ENCODE measurements around the gene FBXO5. TPM values are rescaled to one million over a fixed set of nuclear protein-coding genes. Genes with fewer than 3 reads are reported as not detected.
A peak's percentile ranks its signal among the peaks of the same experiment; 100 is the strongest.
"Not testable (repeated sequence)": the region's sequence is repeated elsewhere in the genome, so short reads cannot be mapped to it uniquely, and the experiment has no call there.

Gene FBXO5
- total RNA-seq, 1 donor from 2014 or later = 13.7 TPM

DNA sequence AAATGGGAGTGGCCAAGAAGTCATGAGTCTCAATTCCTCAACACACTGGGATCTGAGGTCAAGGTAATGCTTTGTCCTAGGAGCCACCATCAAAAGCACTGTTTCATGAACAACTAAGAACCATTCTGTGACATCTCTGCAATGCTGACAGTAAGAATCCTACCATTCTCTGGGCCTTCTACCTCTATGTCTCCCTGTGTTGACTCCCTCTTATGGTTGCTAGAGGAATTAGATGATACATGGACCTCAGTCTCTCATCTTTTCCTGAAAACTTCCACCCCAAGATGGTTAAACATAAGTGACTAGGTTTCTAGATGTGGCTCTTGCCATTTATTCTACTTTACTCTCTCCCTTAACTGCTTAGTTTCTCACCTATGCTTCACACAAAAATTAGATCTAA is 10.6 kb upstream of the FBXO5 start:
- DNase-seq (ENCODE audit: low spot score) = no peak

DNA sequence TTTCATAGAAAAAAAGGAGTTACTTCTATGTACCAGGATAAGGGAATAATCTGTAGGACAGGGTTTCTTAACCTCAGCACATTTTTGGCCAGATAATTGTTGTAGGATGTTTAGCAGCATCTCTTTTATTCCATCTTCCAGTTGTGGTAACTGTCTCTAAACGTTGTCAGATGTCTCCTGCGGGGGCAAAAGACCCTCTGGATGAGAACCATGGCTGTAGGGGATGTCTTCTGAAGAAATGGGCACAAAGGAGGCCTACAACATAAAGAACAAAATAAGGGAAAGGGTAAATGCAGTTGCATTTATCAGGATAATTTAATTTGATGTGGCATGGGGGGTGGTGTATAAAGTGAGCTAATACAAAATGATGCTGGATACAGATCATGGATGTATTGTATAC is 4.1 kb upstream of the FBXO5 start:
- DNase-seq (ENCODE audit: low spot score) = no peak

DNA sequence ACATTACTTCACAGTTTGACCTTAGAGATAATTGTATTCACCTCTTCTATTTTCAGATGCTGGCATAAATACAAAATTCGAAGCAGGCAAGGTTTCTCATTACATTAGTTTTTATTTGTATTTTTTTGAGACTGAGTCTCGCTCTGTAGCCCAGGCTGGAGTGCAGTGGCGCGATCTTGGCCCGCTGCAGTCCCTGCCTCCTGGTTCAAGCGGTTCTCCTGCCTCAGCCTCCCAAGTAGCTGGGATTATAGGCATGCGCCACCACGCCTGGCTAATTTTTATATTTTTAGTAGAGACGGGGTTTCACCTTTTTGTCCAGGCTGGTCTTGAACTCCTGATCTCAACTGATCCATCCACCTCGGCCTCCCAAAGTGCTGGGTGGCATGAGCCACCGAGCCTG is 2.5 kb upstream of the FBXO5 start:
- DNase-seq (ENCODE audit: low spot score) = not testable (repeated sequence)

DNA sequence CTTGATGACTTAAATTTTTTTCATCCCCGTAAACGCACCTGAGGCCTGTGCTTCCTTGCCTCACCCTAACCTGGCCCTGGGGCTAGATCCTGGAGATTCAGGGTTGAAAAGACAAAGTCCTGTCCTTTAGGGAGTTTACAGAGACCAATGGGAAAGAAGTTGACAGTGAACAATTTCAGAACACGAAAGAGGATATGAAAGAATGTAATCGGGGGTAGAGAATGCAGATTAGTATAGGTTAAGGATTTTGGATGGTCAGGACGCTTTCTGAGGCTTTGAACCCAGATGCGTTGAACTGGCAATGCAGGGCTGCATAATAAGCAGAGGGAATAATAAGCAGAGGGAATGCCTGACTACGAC is 1.7 kb upstream of the FBXO5 start:
- peak; percentile 8 for DNase-seq (ENCODE audit: low spot score)

- DNase-seq (ENCODE audit: low spot score) = peak; percentile 84
Observed at GRCh38 chr6:152983637-152984512, 1.0 kb upstream of the FBXO5 start.

DNA sequence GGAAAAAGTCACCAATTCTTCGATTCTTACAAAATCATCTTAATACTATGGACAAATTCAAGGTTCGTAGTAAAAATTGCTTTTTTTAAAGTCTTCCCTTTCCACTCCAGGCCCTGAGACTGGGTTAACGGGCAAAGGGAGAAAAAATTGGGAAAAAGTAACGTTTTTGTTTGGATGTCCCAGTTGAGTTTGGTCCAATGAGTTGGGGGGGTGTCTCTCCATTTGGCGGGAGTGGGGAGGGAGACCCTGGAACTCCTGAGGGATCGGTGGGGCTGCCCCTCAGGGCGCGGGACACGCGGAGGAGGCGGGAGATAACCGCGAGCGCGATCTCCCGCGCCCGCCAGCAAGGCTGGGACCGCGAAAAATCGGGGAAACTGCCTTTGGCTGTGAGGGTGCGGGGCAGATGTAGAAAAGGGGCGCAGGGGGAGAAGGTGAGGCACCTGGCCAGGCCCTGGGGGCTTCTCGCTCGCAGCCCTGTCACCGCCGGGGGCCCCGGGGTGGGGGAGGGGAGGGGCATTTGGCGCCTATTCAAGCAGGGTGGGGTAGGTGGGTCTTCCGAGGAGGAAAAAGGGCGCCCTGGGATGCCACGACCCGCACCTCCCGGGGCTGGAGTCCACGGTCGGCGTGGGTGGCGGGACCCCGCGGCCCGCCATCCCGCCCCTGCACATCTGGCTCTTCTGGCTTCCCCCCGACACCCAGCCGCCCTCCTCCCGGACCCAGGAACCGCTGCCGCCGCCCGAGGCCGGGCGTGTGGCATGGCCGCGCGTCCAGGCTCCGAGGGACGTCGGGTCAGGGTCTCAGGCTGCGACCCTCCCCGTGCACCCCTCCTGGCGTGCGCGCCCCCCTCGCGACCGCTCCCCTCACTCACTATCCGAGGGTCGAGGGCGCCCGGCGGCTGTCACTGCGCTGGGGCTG is 595 bp downstream of the FBXO5 start:
- no peak for DNase-seq (ENCODE audit: low spot score)

GRCh38 chr6:152981219-152981618 is 1.6 kb downstream of the FBXO5 start:
- no peak for DNase-seq (ENCODE audit: low spot score)

- DNase-seq (ENCODE audit: low spot score) = no peak
Observed at GRCh38 chr6:152980656-152981055, 2.2 kb downstream of the FBXO5 start.

DNA sequence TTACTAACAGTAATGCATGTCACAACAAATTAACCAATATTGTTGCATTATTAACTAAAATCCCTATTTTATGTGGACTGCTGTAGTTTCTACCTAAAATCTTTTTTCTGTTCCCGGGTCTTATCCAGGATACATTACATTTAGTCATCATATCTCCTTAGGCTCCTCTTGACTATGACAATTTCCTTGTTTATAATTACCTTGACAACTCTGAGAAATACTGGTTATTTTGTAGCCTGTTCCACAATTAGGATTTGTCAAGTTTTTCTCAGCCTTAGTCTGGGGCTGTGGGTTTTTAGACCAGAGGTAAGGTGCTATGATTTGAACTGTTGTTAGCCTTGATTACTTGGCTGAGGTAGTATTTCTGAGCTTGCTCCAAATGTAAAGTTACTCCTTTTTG is 3.7 kb downstream of the FBXO5 start:
- DNase-seq (ENCODE audit: low spot score) = no peak

- no peak for DNase-seq (ENCODE audit: low spot score)
Observed at GRCh38 chr6:152978058-152978457, 4.8 kb downstream of the FBXO5 start.

GRCh38 chr6:152977556-152977955 is 5.3 kb downstream of the FBXO5 start:
- no peak for DNase-seq (ENCODE audit: low spot score)

- no peak for DNase-seq (ENCODE audit: low spot score)
Observed at GRCh38 chr6:152976749-152977148, 6.1 kb downstream of the FBXO5 start.

DNA sequence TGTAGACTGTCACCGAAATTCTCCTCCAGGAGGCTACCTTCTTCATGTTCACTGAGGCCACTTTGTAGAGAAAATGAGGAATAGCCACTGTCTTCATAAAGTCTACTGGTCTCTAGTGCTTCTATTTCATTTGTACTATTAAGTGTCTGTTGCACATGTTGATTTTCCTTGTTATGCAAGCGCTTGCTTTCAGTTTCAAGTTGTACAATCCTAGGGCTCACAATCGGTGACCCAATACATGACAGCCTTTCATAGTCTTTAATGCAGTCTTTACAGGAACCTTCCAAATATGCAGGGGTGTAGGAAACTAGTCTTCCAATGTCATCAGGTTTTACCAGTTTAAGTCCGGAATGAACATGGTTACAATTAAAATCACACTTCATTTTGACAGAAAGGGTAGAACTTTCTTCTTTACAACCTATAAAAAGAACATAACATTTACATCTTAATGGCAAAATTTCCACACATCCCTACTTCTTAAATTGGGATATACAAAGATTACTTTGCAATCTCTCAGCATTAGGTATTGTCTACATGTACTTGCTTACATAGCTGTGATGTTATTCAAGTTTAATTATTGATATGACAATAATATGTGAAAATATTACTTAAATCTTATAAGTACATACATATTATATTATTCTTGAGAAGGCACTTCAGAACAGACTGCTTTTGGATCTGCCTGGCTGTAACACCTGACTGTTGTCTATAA is 7.5 kb downstream of the FBXO5 start:
- DNase-seq (ENCODE audit: low spot score) = no peak

DNA sequence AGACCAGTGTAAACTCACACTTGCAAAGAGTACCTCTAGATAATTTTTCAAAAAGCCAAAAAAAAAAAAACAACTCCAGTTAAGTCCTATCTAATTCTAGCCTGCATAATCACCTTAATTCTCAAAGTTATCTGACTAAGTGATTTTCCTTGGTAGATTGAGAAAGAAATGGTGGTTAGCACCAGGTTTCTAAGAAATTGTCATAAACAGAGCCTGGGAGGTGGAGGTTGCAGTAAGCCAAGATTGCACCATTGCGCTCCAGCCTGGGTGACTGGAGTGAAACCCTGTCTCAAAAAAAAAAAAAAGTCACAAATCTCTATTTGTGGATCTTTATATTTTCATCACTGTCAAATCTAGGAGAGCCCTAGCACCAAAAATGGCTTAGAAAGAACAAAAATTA is 8.9 kb downstream of the FBXO5 start:
- DNase-seq (ENCODE audit: low spot score) = no peak

DNA sequence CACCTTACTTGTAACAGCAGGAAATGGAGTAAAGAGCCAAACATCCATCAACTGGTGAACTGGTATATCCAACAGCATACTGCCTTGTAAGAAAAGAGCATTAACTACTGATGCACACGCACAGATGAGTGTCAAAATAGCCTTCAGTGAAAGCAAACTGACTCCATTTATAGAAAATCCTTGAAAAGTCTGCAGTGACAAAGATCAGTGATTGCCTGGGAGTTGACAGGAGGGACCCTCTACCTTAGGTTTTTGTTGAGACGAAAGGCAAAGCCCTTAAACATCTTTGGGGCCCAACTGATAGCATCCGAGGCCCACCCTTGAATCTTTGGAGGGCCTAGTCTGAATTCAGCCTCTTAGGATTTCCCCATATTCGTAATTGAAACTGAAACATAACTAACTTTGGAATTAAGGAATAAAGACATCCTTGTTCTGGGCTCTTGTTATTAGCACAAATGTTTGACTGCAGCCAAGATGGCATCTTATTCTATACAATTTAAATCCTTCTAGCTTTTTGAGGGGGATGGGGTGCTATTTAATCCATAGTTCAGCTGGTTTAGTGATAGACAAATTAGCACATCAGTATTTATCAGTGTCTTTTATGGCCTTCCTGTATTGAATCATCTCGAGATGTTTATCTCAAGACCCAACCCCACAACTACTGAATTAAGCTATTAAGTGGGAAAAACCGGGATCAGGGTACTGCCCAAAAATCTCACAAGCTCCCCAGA is 13.0 kb downstream of the FBXO5 start:
- DNase-seq (ENCODE audit: low spot score) = no peak

GRCh38 chr6:152966168-152966894 is 16.5 kb downstream of the FBXO5 start:
- not testable (repeated sequence) for DNase-seq (ENCODE audit: low spot score)

DNA sequence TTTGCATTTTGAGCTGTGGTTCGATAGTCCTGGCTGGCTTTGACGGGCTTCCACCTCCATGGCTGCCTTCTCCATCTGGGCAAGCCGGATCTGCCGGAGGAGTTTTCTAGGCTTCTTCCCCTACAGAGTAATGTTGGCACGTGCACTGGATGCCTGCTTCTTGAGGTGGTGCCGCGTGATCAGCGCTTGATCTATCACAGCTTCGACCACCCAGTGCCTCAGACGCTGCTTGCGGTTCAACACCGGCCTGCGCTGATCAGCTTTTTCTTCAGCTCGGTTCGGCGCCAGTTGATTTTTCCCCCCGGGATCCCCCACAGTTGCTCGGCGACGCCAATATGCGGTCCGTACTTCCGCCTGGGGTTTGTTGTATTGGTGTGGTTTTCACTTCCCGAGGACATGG is 23.5 kb downstream of the FBXO5 start:
- no peak for DNase-seq (ENCODE audit: low spot score)

DNA sequence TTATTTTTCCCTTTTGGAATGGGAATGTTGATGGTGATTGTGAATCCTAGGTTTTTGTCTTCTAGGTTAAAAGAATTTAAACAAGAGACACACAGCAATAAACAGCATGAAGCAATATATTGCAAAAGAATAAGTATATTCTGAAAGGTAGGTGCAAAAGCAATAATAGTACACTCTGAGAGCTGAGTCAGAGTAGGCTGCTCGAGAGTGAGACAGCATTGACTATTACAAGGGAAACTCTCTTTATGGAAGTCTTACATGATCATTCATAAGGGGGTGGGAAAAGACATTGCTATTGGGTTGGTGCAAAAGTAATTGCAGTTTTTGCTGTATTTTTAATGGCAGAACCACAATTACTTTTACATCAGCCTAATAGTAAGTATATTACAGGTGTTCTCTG is 25.0 kb downstream of the FBXO5 start:
- no peak for DNase-seq (ENCODE audit: low spot score)

GRCh38 chr6:152954443-152954842 is 28.4 kb downstream of the FBXO5 start:
- no peak for DNase-seq (ENCODE audit: low spot score)

- DNase-seq (ENCODE audit: low spot score) = peak; percentile 13
Observed at GRCh38 chr6:152952866-152953509, 29.9 kb downstream of the FBXO5 start.

Data from umbilical cord (tissue), 2 donors.